ENCODE data around the gene ENTREP1. TPM values are rescaled to one million over a fixed set of nuclear protein-coding genes. Genes with fewer than 3 reads are reported as not detected.

The ENTREP1 gene
- total RNA-seq, 1 experiment from 2014 or later = 0.11 TPM

GRCh38 chr9:69364510-69365150, 39.6 kb downstream of the ENTREP1 start:
- DNase-seq (ENCODE audit: low read depth) = no peak

- DNase-seq (ENCODE audit: low read depth) = no peak
Observed at GRCh38 chr9:69370430-69370829, 45.4 kb downstream of the ENTREP1 start.

GRCh38 chr9:69371001-69371400, 46.0 kb downstream of the ENTREP1 start:
- DNase-seq (ENCODE audit: low read depth) = no peak

- DNase-seq (ENCODE audit: low read depth) = peak; percentile 94
Observed at GRCh38 chr9:69376651-69377050, 51.6 kb downstream of the ENTREP1 start.

- DNase-seq (ENCODE audit: low read depth) = no peak
Observed at GRCh38 chr9:69377291-69377690, 52.3 kb downstream of the ENTREP1 start.

GRCh38 chr9:69377981-69378380, 53.0 kb downstream of the ENTREP1 start:
- no peak for DNase-seq (ENCODE audit: low read depth)

- DNase-seq (ENCODE audit: low read depth) = peak; percentile 80
Observed at GRCh38 chr9:69379270-69379982, 54.4 kb downstream of the ENTREP1 start.

- DNase-seq (ENCODE audit: low read depth) = peak; percentile 22
Observed at GRCh38 chr9:69380301-69380700, 55.3 kb downstream of the ENTREP1 start.

- peak; percentile 66 for DNase-seq (ENCODE audit: low read depth)
Observed at GRCh38 chr9:69380811-69381210, 55.8 kb downstream of the ENTREP1 start.

- DNase-seq (ENCODE audit: low read depth) = no peak
Observed at GRCh38 chr9:69382135-69382534, 57.1 kb downstream of the ENTREP1 start.

GRCh38 chr9:69385581-69386033, 60.6 kb downstream of the ENTREP1 start:
- DNase-seq (ENCODE audit: low read depth) = no peak

- no peak for DNase-seq (ENCODE audit: low read depth)
Observed at GRCh38 chr9:69386651-69387050, 61.6 kb downstream of the ENTREP1 start.

GRCh38 chr9:69388596-69388995, 63.6 kb downstream of the ENTREP1 start:
- DNase-seq (ENCODE audit: low read depth) = no peak

- no peak for DNase-seq (ENCODE audit: low read depth)
Observed at GRCh38 chr9:69389437-69389995, 64.5 kb downstream of the ENTREP1 start.

GRCh38 chr9:69391487-69391886, 66.5 kb downstream of the ENTREP1 start:
- DNase-seq (ENCODE audit: low read depth) = no peak

GRCh38 chr9:69391946-69392345, 66.9 kb downstream of the ENTREP1 start:
- DNase-seq (ENCODE audit: low read depth) = no peak

- no peak for DNase-seq (ENCODE audit: low read depth)
Observed at GRCh38 chr9:69392826-69393225, 67.8 kb downstream of the ENTREP1 start.

- DNase-seq (ENCODE audit: low read depth) = no peak
Observed at GRCh38 chr9:69393425-69393824, 68.4 kb downstream of the ENTREP1 start.

- DNase-seq (ENCODE audit: low read depth) = no peak
Observed at GRCh38 chr9:69395718-69396117, 70.7 kb downstream of the ENTREP1 start.

- DNase-seq (ENCODE audit: low read depth) = no peak
Observed at GRCh38 chr9:69396759-69397158, 71.7 kb downstream of the ENTREP1 start.

- peak; percentile 37 for DNase-seq (ENCODE audit: low read depth)
Observed at GRCh38 chr9:69397384-69398214, 72.6 kb downstream of the ENTREP1 start.

GRCh38 chr9:69400470-69400869, 75.5 kb downstream of the ENTREP1 start:
- DNase-seq (ENCODE audit: low read depth) = no peak

All from LHCN-M2 (cell line).